ENCODE measurements around the gene KLHL12.

GRCh38 chr1:202890392-202890791 lies 36.6 kb downstream of the KLHL12 start:
- TF ChIP-seq CTCF (IDR thresholded peaks at IDR 0.05; ENCODE audit: extremely low read depth in 1 of 2, insufficient read depth in 1 of 2, low read depth in 1 of 2, low read length in 2 of 2), result no peak
- TF ChIP-seq MAX (IDR thresholded peaks at IDR 0.05; ENCODE audit: insufficient read depth, insufficient read length), result no peak
- TF ChIP-seq EZH2 (IDR thresholded peaks at IDR 0.05; ENCODE audit: borderline replicate concordance, low read depth, low read length, severe bottlenecking), result no peak
- TF ChIP-seq POLR2AphosphoS5 (IDR thresholded peaks at IDR 0.05; ENCODE audit: insufficient read depth, low read depth, low read length), result no peak
- TF ChIP-seq JUN (IDR thresholded peaks at IDR 0.05; ENCODE audit: borderline replicate concordance, insufficient read depth, insufficient read length, low read depth), result no peak

Measured in endothelial cell of umbilical vein (primary cell).